ENCODE data around the gene NHLRC1.

NHLRC1 gene

GRCh38 chr6:18117136-18117535, 5.3 kb downstream of the NHLRC1 start:
- Mint-ChIP-seq H3K27ac (no peak overlapping the region), H3K27me3 (peaks cover 76% of the 10 kb centered on the region), H3K4me1 (peaks cover 21% of the 10 kb centered on the region), H3K9me3 (no peaks in the 10 kb centered on the region), H3K4me3 (no peak overlapping the region), H3K36me3 (ENCODE audit: low read depth) (peaks cover 4% of the 10 kb centered on the region)
- DNase-seq (no peak), ATAC-seq (no peak)

DNA sequence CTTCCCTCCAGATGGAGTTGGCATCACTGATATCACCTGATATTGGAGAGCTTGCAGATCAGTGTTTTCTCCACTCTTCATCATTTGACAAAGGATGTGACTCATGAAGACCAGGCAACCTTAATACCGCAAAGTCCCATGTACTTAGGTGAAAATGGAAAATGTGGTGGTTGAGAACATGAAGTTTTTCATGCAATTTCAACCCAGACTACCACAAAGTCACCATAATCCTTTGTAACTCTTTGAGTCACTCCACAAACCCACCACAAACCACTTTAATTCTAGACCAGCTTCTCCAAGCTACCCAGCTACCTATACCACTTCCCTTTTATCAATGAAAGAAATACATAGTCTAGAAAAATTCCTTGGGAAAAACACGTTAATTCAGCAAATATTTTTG, 7.1 kb downstream of the NHLRC1 start:
- peaks cover 76% of the 10 kb centered on the region for H3K27me3 Mint-ChIP-seq
- H3K9me3 Mint-ChIP-seq = no peaks in the 10 kb centered on the region
- peak overlapping the region; percentile 65 for H3K4me3 Mint-ChIP-seq
- peak; percentile 86 for ATAC-seq
- peak; percentile 12 for DNase-seq
- H3K36me3 Mint-ChIP-seq (ENCODE audit: low read depth) = peaks cover 4% of the 10 kb centered on the region
- H3K27ac Mint-ChIP-seq = peak overlapping the region; percentile 95
- H3K4me1 Mint-ChIP-seq = peaks cover 15% of the 10 kb centered on the region

GRCh38 chr6:18110162-18110561, 12.3 kb downstream of the NHLRC1 start:
- Mint-ChIP-seq H3K9me3 (peaks cover 14% of the 10 kb centered on the region), H3K4me3 (no peak overlapping the region), H3K4me1 (peaks cover 6% of the 10 kb centered on the region), H3K27me3 (peaks cover 51% of the 10 kb centered on the region), H3K36me3 (ENCODE audit: low read depth) (peaks cover 9% of the 10 kb centered on the region), H3K27ac (no peak overlapping the region)
- ATAC-seq (peak; percentile 57), DNase-seq (no peak)

- peaks cover 8% of the 10 kb centered on the region for H3K36me3 Mint-ChIP-seq (ENCODE audit: low read depth)
- H3K9me3 Mint-ChIP-seq = peaks cover 18% of the 10 kb centered on the region
- ATAC-seq (no peak), DNase-seq (no peak)
- peaks cover 4% of the 10 kb centered on the region for H3K4me1 Mint-ChIP-seq
- H3K27ac Mint-ChIP-seq = no peak overlapping the region
- H3K27me3 Mint-ChIP-seq = peaks cover 39% of the 10 kb centered on the region
- no peak overlapping the region for H3K4me3 Mint-ChIP-seq
Measured at GRCh38 chr6:18107061-18107460, 15.4 kb downstream of the NHLRC1 start.

GRCh38 chr6:18102783-18103509, 19.5 kb downstream of the NHLRC1 start:
- H3K9me3 Mint-ChIP-seq = peaks cover 18% of the 10 kb centered on the region
- H3K36me3 Mint-ChIP-seq (ENCODE audit: low read depth) = peaks cover 5% of the 10 kb centered on the region
- H3K27ac Mint-ChIP-seq = no peak overlapping the region
- peaks cover 4% of the 10 kb centered on the region for H3K4me1 Mint-ChIP-seq
- no peak overlapping the region for H3K4me3 Mint-ChIP-seq
- peaks cover 32% of the 10 kb centered on the region for H3K27me3 Mint-ChIP-seq
- DNase-seq (no peak), ATAC-seq (no peak)

- Mint-ChIP-seq H3K27ac (no peak overlapping the region), H3K4me1 (peaks cover 4% of the 10 kb centered on the region), H3K9me3 (peaks cover 13% of the 10 kb centered on the region), H3K36me3 (ENCODE audit: low read depth) (peaks cover under 1% of the 10 kb centered on the region), H3K27me3 (peaks cover 33% of the 10 kb centered on the region), H3K4me3 (no peak overlapping the region)
- no peak for ATAC-seq
- no peak for DNase-seq
Measured at GRCh38 chr6:18101873-18102272, 20.6 kb downstream of the NHLRC1 start.

GRCh38 chr6:18101271-18101670, 21.2 kb downstream of the NHLRC1 start:
- Mint-ChIP-seq H3K27me3 (peaks cover 33% of the 10 kb centered on the region), H3K27ac (no peak overlapping the region), H3K36me3 (ENCODE audit: low read depth) (no peaks in the 10 kb centered on the region), H3K4me1 (peaks cover 4% of the 10 kb centered on the region), H3K4me3 (no peak overlapping the region), H3K9me3 (peaks cover 11% of the 10 kb centered on the region)
- no peak for DNase-seq
- ATAC-seq = no peak

- no peak overlapping the region for H3K4me3 Mint-ChIP-seq
- no peak overlapping the region for H3K27ac Mint-ChIP-seq
Measured at GRCh38 chr6:18100296-18100695, 22.2 kb downstream of the NHLRC1 start.

DNA sequence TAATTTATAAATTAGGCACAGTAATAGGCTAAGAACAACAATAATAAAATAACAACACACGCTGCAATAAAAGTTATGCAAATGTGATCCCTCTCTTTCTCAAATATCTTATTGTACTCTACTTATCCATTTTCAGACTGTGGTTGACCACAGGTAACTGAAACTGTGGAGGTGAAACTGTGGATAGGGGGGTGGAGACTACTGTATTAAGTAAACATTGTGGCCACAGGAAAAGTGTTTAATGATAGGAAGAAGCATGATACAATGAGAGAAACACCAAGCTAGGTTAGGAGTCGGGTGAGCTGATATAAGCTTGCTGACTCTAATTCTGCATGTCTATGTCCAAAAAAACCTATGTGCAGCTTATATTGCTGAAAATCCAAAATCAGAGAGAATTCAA, 23.0 kb downstream of the NHLRC1 start:
- ATAC-seq = no peak
- peaks cover 28% of the 10 kb centered on the region for H3K27me3 Mint-ChIP-seq
- no peak for DNase-seq
- H3K4me3 Mint-ChIP-seq = no peak overlapping the region
- peaks cover 2% of the 10 kb centered on the region for H3K4me1 Mint-ChIP-seq
- H3K27ac Mint-ChIP-seq = no peak overlapping the region
- peaks cover 4% of the 10 kb centered on the region for H3K9me3 Mint-ChIP-seq
- H3K36me3 Mint-ChIP-seq (ENCODE audit: low read depth) = no peaks in the 10 kb centered on the region

More at GRCh38 chr6:18100296-18100695, 22.2 kb downstream of the NHLRC1 start:
- peaks cover 4% of the 10 kb centered on the region for H3K9me3 Mint-ChIP-seq
- H3K4me1 Mint-ChIP-seq = peaks cover 4% of the 10 kb centered on the region
- no peaks in the 10 kb centered on the region for H3K36me3 Mint-ChIP-seq (ENCODE audit: low read depth)
- H3K27me3 Mint-ChIP-seq = peaks cover 28% of the 10 kb centered on the region
- no peak for DNase-seq
- no peak for ATAC-seq

DNA sequence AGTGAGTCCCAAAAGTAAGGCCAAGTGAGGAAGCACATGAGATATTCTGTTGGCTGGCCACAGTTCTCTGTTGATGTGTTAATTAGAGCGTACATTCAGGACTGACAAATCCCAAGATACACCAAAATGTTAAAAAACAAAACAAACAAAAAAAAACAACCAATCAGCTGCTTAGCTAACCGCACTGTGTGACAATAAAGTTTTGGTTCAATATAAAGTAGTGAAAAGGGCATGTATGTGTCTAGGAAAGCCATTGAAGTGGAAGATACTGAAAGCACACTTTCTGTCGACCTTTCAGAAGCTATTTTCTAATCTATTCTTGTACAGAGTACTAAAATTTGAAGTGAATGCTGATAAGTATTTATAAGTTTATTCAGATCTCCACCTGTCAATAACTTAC, 26.1 kb downstream of the NHLRC1 start:
- Mint-ChIP-seq H3K27me3 (peaks cover 12% of the 10 kb centered on the region), H3K4me3 (no peak overlapping the region), H3K4me1 (peaks cover 8% of the 10 kb centered on the region), H3K36me3 (ENCODE audit: low read depth) (no peaks in the 10 kb centered on the region), H3K9me3 (peaks cover 4% of the 10 kb centered on the region), H3K27ac (no peak overlapping the region)
- ATAC-seq (no peak), DNase-seq (no peak)

- DNase-seq (no peak), ATAC-seq (no peak)
- Mint-ChIP-seq H3K27me3 (peaks cover 7% of the 10 kb centered on the region), H3K4me3 (no peak overlapping the region), H3K27ac (no peak overlapping the region), H3K9me3 (peaks cover 16% of the 10 kb centered on the region), H3K4me1 (peaks cover 8% of the 10 kb centered on the region), H3K36me3 (ENCODE audit: low read depth) (no peaks in the 10 kb centered on the region)
Measured at GRCh38 chr6:18091382-18091781, 31.1 kb downstream of the NHLRC1 start.

DNA sequence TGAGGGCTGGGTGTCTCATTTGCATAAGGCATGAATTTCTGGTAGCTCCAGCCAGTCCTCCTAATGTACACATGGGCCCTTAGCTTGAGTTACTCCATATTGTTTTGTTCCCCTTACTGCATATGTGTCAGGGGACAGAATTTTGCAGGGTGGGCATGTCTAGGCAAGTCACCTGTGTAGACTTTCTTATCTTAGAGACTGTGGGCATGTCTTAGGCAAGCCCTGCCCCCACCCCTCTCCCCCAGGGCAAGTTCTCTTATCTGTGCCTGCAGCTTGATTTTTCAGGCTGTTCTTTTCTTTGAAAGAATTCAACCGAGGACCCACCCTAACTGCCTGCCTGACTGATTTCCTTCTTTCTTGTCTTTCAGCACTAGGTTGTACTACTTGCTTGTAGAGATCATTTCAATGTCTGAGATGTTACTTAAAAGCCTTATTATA, 32.1 kb downstream of the NHLRC1 start:
- no peaks in the 10 kb centered on the region for H3K36me3 Mint-ChIP-seq (ENCODE audit: low read depth)
- DNase-seq (no peak), ATAC-seq (no peak)
- peaks cover 16% of the 10 kb centered on the region for H3K9me3 Mint-ChIP-seq
- H3K4me3 Mint-ChIP-seq = no peak overlapping the region
- peaks cover 8% of the 10 kb centered on the region for H3K4me1 Mint-ChIP-seq
- peaks cover 8% of the 10 kb centered on the region for H3K27me3 Mint-ChIP-seq
- no peak overlapping the region for H3K27ac Mint-ChIP-seq

GRCh38 chr6:18088419-18089296, 33.8 kb downstream of the NHLRC1 start:
- Mint-ChIP-seq H3K27me3 (peaks cover 8% of the 10 kb centered on the region), H3K9me3 (peaks cover 16% of the 10 kb centered on the region), H3K4me1 (no peaks in the 10 kb centered on the region), H3K4me3 (no peak overlapping the region), H3K36me3 (ENCODE audit: low read depth) (no peaks in the 10 kb centered on the region), H3K27ac (no peak overlapping the region)
- no peak for DNase-seq
- no peak for ATAC-seq

DNA sequence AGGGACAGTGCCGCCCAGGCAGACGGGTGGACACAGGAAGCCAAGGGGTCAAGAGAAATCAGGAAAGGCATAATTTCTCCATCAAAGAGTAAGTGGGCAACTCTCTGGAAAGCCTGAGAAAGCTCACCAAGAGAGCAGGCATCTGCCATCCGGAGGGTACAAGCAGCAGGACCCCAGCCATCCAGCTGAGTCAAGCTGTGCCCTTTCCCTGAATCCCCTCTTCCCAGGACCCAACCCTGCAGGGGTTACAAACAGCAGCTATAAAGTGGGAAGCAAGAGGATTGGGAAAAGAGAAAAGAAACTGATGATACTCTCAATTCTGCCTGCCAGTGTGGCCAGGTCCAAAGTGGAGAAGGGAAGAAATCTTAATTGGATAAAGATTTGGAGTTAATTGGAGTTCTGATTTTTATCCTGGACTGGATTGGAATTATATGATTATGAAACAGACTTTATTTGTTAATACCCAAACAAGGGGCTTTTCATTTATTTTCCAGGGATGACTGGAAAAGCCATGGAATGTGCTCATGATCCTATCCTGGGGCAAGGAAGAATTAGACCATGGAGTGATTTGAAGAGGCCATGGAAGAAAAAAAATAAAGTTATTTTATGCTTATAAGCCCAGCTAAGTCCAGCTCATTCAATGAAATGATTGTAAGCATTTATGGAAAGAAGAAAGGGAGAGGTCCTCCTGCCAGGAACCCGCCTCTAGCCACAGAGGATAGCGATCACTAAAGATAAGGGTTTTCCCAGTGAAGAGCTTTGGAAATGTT, 34.9 kb downstream of the NHLRC1 start:
- Mint-ChIP-seq H3K36me3 (ENCODE audit: low read depth) (no peaks in the 10 kb centered on the region), H3K9me3 (peaks cover 16% of the 10 kb centered on the region), H3K4me3 (no peak overlapping the region), H3K27ac (no peak overlapping the region), H3K27me3 (peaks cover 10% of the 10 kb centered on the region), H3K4me1 (no peaks in the 10 kb centered on the region)
- DNase-seq (no peak), ATAC-seq (no peak)

Data from activated naive CD8-positive, alpha-beta T cell treated with anti-CD3 and anti-CD28 coated beads, Interleukin-2, amount 50 U/mL, for 24 hours (primary cell).